ENCODE results near the gene NXNL2. TPM values are rescaled to one million over a fixed set of nuclear protein-coding genes. Genes with fewer than 3 reads are reported as not detected.

Gene NXNL2
- total and polyA plus RNA-seq, 12 donors = 0.09 TPM; not detected in 11

DNA sequence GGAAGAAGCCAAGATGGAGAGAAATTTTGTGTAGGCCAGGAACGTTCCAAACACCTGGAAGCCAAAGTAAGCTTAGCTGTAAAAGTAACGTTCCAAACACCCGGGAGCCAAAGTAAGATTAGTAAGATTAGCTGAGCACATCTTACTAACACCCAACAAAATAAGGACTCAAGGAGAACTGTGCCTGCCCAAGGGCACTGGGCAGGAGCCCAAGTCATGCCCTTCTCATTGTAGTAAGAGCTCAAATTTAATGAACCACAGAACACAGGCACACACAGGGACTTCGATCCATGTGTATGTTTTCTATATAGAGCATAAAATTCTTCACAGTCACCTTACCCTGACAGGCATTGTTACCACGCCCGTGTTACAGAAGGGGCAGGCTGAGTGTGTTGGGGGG is 36.1 kb upstream of the NXNL2 start:
- Histone ChIP-seq H3K27me3 (no peaks in the 10 kb centered on the region), H3K27ac (no peak overlapping the region), H3K4me3 (no peak overlapping the region), H3K4me1 (no peaks in the 10 kb centered on the region), H3K36me3 (no peaks in the 10 kb centered on the region), H3K9me3 (no peaks in the 10 kb centered on the region)
- DNase-seq (peak; percentile 25 to 33), ATAC-seq (peak in 5 of 8 donors; percentile 57 to 89 (median 73))
- intact Hi-C loops (cut with DNase I) = no loop called here
- 47 to 61% methylated on average over 6 of the region's 6 CpGs for WGBS, 2 donors
- TF ChIP-seq, protein P1, sequence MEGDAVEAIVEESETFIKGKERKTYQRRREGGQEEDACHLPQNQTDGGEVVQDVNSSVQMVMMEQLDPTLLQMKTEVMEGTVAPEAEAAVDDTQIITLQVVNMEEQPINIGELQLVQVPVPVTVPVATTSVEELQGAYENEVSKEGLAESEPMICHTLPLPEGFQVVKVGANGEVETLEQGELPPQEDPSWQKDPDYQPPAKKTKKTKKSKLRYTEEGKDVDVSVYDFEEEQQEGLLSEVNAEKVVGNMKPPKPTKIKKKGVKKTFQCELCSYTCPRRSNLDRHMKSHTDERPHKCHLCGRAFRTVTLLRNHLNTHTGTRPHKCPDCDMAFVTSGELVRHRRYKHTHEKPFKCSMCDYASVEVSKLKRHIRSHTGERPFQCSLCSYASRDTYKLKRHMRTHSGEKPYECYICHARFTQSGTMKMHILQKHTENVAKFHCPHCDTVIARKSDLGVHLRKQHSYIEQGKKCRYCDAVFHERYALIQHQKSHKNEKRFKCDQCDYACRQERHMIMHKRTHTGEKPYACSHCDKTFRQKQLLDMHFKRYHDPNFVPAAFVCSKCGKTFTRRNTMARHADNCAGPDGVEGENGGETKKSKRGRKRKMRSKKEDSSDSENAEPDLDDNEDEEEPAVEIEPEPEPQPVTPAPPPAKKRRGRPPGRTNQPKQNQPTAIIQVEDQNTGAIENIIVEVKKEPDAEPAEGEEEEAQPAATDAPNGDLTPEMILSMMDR (IDR thresholded peaks at IDR 0.05) = no peak

DNA sequence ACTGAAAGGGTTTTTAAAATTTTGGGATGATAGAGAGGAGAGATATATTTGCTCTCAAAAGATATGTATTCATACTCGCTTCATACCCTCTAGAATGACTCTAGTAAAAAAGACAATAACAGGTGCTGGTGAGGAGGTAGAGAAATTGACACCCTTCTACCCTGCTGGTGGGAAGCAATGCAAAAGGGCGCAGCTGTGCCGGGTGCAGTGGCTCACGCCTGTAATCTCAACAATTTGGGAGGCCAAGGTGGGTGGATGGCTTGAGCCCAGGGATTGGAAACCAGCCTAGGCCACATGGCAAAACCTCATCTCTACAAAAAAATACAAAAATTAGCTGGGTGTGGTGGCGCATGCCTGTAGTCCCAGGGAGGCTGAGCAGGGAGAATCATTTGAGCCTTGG is 33.9 kb upstream of the NXNL2 start:
- TF ChIP-seq, protein P1 (IDR thresholded peaks at IDR 0.05) = no peak
- no peak overlapping the region for H3K4me3 ChIP-seq
- WGBS, 2 donors = 94 to 98% methylated on average over 5 of the region's 5 CpGs
- H3K9me3 ChIP-seq = no peaks in the 10 kb centered on the region
- intact Hi-C loops (cut with DNase I) = loop anchor here in 1 of 10 donors (10.0 kb wide), 1 partner anchor 54 kb away; no protein-coding TSS in a partner anchor
- H3K27me3 ChIP-seq = no peaks in the 10 kb centered on the region
- no peak for ATAC-seq
- no peak overlapping the region for H3K27ac ChIP-seq
- DNase-seq = no peak
- H3K36me3 ChIP-seq = no peaks in the 10 kb centered on the region
- no peaks in the 10 kb centered on the region for H3K4me1 ChIP-seq

DNA sequence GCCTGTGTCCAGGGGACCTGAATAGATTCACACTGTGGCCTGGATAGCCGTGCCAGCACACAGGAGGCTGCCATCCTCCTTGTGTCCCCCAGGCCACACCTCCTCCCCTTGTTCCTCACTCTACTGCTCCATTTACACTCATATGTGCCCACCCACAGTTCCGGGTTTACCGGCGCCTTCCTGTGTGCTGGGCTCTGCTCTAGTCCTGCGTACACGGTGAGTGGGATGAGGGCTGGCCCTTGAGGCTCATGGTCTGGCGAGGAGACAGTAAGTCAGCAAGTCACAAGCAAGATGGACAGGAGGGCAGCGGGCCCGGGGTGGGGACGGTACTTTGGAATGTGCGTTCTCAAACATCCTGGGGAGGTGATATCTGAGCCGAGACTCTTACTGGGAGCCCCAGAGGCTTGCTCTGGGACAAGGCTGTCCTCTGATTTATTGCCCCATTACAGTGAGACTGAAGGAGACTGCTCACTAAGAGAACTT is 32.4 kb upstream of the NXNL2 start:
- no peak for DNase-seq
- H3K36me3 ChIP-seq = no peaks in the 10 kb centered on the region
- H3K27ac ChIP-seq = no peak overlapping the region
- no peak for ATAC-seq
- no peaks in the 10 kb centered on the region for H3K27me3 ChIP-seq
- TF ChIP-seq, protein P1 (IDR thresholded peaks at IDR 0.05) = no peak
- intact Hi-C loops (cut with DNase I) = loop anchor here in 1 of 10 donors (10.0 kb wide), 1 partner anchor 52 kb away; no protein-coding TSS in a partner anchor
- no peaks in the 10 kb centered on the region for H3K4me1 ChIP-seq
- H3K9me3 ChIP-seq = no peaks in the 10 kb centered on the region
- 80 to 82% methylated on average over 12 of the region's 12 CpGs for WGBS, 2 donors
- no peak overlapping the region for H3K4me3 ChIP-seq

DNA sequence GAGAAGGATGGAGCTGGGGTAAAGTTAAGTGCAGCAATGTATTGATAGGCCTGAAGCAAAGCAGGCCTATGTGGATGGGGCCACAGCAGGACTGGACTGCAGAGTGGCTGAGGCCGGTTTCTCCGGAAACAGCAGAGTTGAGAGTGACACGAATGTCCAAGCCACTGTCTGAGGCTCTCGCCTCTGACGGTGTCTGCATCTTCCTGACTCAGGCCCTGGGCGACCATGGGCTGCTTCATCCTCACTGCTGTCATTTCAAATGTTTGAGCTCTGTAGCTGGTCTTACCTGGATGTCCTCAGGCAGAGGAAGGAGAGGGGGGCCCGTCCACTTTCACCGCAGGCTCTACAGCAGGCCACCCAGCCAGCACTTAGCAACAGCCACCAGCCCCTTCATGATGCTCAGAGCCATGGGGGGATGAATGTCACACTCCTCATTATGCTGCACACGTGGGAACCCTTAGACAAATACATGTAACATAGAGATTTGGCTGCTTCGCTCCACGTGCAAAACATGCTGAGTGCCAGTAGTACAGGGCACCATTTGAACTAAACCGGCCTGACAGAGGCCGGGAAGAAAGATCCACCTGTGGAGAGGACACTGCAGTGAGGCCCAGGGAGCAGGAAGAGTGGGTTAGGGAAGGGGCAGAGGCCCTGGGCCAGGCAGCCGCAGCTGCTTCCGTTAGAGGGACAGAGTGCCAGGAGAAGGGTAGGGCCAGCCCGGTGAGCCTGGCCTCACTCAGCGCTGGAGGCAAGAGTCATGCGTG is 31.7 kb upstream of the NXNL2 start:
- TF ChIP-seq, protein P1 (IDR thresholded peaks at IDR 0.05) = no peak
- no peak overlapping the region for H3K4me3 ChIP-seq
- H3K27me3 ChIP-seq = no peaks in the 10 kb centered on the region
- peak in 1 of 8 donors; percentile 22 for ATAC-seq
- H3K9me3 ChIP-seq = peaks cover 0 to under 1% (median 0%) of the 10 kb centered on the region in 11 donors
- no peaks in the 10 kb centered on the region for H3K4me1 ChIP-seq
- no peaks in the 10 kb centered on the region for H3K36me3 ChIP-seq
- DNase-seq = no peak
- WGBS, 2 donors = 91 to 93% methylated on average over 18 of the region's 18 CpGs
- H3K27ac ChIP-seq = no peak overlapping the region
- intact Hi-C loops (cut with DNase I) = loop anchor here in 1 of 10 donors (10.0 kb wide), 1 partner anchor 52 kb away; no protein-coding TSS in a partner anchor

Data from heart right ventricle (tissue), 16 donors.